ENCODE measurements around the gene ZNF593. TPM values are rescaled to one million over a fixed set of nuclear protein-coding genes. Genes with fewer than 3 reads are reported as not detected.

ZNF593 gene
- polyA plus RNA-seq, 1 of the 3 experiments (the other 2 are of a cell fraction) = 64.8 TPM

DNA sequence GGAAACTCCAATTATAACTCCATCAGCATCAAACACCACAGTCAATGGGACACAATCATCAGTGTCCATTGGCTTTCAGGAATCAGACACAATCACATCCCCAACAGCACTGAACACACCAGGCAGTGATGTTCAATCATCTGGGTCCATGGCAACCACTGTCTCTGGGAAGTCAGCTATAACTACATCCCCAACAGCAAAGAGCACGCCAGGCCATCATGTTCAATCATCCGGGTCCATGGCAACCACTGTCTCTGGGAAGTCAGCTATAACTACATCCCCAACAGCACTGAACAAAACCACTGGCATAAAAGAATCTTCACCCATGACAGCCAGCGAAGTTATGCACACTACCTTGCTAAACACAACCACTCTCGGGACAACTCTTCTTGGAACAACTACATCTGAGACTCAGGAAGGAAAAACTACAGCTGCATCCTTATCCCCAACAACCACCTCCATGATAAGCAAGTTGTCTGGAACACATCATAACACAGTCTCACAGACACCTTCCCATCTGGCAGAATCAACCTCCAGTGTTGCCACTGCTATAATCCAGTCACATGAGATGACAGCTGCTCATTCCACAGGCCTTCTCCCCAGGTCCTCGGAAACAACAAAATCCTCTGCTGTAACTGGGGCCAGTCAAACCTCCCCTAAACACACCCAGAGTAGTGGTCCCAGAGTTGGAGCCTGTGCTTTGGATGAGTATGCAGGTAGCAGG lies 40.6 kb downstream of the ZNF593 start (continued):
- TF ChIP-seq FOXM1 (IDR thresholded peaks at IDR 0.05; ENCODE audit: low read depth) (no peak), ELF1 (IDR thresholded peaks at IDR 0.05) (no peak)

DNA sequence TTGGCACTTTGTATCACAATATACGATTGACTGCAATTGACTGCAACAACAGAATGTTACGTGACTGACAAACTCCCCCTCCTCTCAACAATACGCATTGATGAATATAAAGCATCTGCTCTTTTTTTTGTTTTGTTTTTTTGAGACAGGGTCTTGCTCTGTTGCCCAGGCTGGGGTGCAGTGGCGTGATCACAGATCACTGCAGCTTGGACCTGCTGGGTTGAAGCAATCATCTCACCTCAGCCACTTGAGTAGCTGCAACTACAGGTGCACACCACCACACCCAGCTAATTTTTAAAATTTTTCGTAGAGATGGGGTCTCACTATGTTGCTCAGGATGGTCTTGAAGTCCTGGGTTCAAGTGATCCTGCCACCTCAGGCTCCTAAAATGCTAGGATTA lies 43.0 kb downstream of the ZNF593 start:
- Histone ChIP-seq H3K36me3 (replicated peaks in 1 of 2; ENCODE audit: control insufficient read depth in 1 of 2, insufficient read depth in 2 of 2, low read length in 1 of 2) (no peaks in the 10 kb centered on the region), H3F3A (replicated peaks; ENCODE audit: insufficient read depth) (no peaks in the 10 kb centered on the region), H3K4me2 (no peak overlapping the region), H3K9ac (no peak overlapping the region), H2AFZ (ENCODE audit: low read depth) (no peak overlapping the region), H3K27ac (ENCODE audit: low read depth in 2 of 2, low read length in 1 of 2) (no peak overlapping the region), H4K20me1 (ENCODE audit: insufficient read depth) (no peaks in the 10 kb centered on the region), H3K79me2 (ENCODE audit: insufficient read depth) (no peaks in the 10 kb centered on the region), H3K9me3 (no peaks in the 10 kb centered on the region), H3K4me3 (ENCODE audit: low read depth in 2 of 2, low read length in 1 of 2) (no peak overlapping the region), H3K9me2 (no peaks in the 10 kb centered on the region), H3K4me1 (ENCODE audit: control insufficient read depth in 1 of 2, insufficient read depth in 2 of 2, low read depth in 1 of 2, low read length in 1 of 2) (no peaks in the 10 kb centered on the region), H3K27me3 (ENCODE audit: insufficient read depth) (no peaks in the 10 kb centered on the region; the same call in 1 of the 2 replicates)
- no peak for DNase-seq
- WGBS (ENCODE audit: low lambda C conversion rate) = 64% methylated on average over 5 of the region's 5 CpGs
- ChIA-PET CTCF (interaction anchor here (0.6 to 2.2 kb wide), 5 partner anchors 15 to 152 kb away, joined by 3 to 10 read pairs (median 4); partner anchors contain the start of genes CEP85 and ZNF593), POLR2A (no interaction called here)
- TF ChIP-seq MXI1 (IDR thresholded peaks at IDR 0.05; ENCODE audit: low read depth, low read length) (no peak), FOXJ3 (CRISPR knock-in tag; IDR thresholded peaks at IDR 0.05) (no peak), GATA2 (CRISPR knock-in tag; IDR thresholded peaks at IDR 0.05) (no peak), NRF1 (IDR thresholded peaks at IDR 0.05; ENCODE audit: low read depth, low read length) (no peak), CHD2 (IDR thresholded peaks at IDR 0.05; ENCODE audit: low read length, partially characterized antibody) (no peak), USF1 (IDR thresholded peaks at IDR 0.05; ENCODE audit: borderline replicate concordance, low read depth) (no peak), GABPA (IDR thresholded peaks at IDR 0.05; ENCODE audit: low read depth) (no peak), TEAD4 (IDR thresholded peaks at IDR 0.05; ENCODE audit: borderline replicate concordance, insufficient read depth) (no peak), TCF12 (IDR thresholded peaks at IDR 0.05) (no peak), SIN3A (IDR thresholded peaks at IDR 0.05; ENCODE audit: borderline replicate concordance, low read depth, low read length) (no peak), POLR2AphosphoS5 (IDR thresholded peaks at IDR 0.05; ENCODE audit: low read depth, low read length) (no peak)
- TF ChIP-seq, protein P1, sequence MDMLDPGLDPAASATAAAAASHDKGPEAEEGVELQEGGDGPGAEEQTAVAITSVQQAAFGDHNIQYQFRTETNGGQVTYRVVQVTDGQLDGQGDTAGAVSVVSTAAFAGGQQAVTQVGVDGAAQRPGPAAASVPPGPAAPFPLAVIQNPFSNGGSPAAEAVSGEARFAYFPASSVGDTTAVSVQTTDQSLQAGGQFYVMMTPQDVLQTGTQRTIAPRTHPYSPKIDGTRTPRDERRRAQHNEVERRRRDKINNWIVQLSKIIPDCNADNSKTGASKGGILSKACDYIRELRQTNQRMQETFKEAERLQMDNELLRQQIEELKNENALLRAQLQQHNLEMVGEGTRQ (IDR thresholded peaks at IDR 0.05; ENCODE audit: borderline replicate concordance, low read depth, low read length) = no peak
- TF ChIP-seq, protein P2, sequence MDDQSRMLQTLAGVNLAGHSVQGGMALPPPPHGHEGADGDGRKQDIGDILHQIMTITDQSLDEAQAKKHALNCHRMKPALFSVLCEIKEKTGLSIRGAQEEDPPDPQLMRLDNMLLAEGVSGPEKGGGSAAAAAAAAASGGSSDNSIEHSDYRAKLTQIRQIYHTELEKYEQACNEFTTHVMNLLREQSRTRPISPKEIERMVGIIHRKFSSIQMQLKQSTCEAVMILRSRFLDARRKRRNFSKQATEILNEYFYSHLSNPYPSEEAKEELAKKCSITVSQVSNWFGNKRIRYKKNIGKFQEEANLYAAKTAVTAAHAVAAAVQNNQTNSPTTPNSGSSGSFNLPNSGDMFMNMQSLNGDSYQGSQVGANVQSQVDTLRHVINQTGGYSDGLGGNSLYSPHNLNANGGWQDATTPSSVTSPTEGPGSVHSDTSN (IDR thresholded peaks at IDR 0.05) = no peak
- TF ChIP-seq, protein P3, sequence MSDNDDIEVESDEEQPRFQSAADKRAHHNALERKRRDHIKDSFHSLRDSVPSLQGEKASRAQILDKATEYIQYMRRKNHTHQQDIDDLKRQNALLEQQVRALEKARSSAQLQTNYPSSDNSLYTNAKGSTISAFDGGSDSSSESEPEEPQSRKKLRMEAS (IDR thresholded peaks at IDR 0.05; ENCODE audit: low read depth) = no peak

All from SK-N-SH (cell line).